Measurements from ENCODE around the gene EEF1AKMT2. TPM values are rescaled to one million over a fixed set of nuclear protein-coding genes. Genes with fewer than 3 reads are reported as not detected.
"Not testable (repeated sequence)": the region's sequence is repeated elsewhere in the genome, so short reads cannot be mapped to it uniquely, and the experiment has no call there.

Gene EEF1AKMT2
- total RNA-seq, 1 donor from 2014 or later, result 17.9 TPM

- intact Hi-C loops (cut with DNase I), result no loop called here
- Histone ChIP-seq H3K36me3 (no peaks in the 10 kb centered on the region), H3K27ac (no peak overlapping the region), H3K9me3 (no peaks in the 10 kb centered on the region), H3K4me3 (no peak overlapping the region), H3K4me1 (peaks cover 17% of the 10 kb centered on the region), H3K27me3 (no peaks in the 10 kb centered on the region)
- TF ChIP-seq, protein P1, sequence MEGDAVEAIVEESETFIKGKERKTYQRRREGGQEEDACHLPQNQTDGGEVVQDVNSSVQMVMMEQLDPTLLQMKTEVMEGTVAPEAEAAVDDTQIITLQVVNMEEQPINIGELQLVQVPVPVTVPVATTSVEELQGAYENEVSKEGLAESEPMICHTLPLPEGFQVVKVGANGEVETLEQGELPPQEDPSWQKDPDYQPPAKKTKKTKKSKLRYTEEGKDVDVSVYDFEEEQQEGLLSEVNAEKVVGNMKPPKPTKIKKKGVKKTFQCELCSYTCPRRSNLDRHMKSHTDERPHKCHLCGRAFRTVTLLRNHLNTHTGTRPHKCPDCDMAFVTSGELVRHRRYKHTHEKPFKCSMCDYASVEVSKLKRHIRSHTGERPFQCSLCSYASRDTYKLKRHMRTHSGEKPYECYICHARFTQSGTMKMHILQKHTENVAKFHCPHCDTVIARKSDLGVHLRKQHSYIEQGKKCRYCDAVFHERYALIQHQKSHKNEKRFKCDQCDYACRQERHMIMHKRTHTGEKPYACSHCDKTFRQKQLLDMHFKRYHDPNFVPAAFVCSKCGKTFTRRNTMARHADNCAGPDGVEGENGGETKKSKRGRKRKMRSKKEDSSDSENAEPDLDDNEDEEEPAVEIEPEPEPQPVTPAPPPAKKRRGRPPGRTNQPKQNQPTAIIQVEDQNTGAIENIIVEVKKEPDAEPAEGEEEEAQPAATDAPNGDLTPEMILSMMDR (IDR thresholded peaks at IDR 0.05), result no peak
- TF ChIP-seq POLR2A (IDR thresholded peaks at IDR 0.05), result no peak
- no peak for TF ChIP-seq POLR2AphosphoS5 (IDR thresholded peaks at IDR 0.05; ENCODE audit: insufficient read depth in 1 of 2, low read depth in 1 of 2)
- no peak for DNase-seq (ENCODE audit: extremely low spot score in 2 of 2)
Observed at GRCh38 chr10:124798781-124799180, 7.1 kb upstream of the EEF1AKMT2 start.

GRCh38 chr10:124798364-124798763, 6.7 kb upstream of the EEF1AKMT2 start:
- Histone ChIP-seq H3K4me3 (no peak overlapping the region), H3K27me3 (no peaks in the 10 kb centered on the region), H3K36me3 (no peaks in the 10 kb centered on the region), H3K27ac (no peak overlapping the region), H3K9me3 (no peaks in the 10 kb centered on the region), H3K4me1 (peaks cover 13% of the 10 kb centered on the region)
- DNase-seq (ENCODE audit: extremely low spot score in 2 of 2), result no peak
- intact Hi-C loops (cut with DNase I), result no loop called here
- TF ChIP-seq, protein P1 (IDR thresholded peaks at IDR 0.05), result no peak
- no peak for TF ChIP-seq POLR2A (IDR thresholded peaks at IDR 0.05)
- TF ChIP-seq POLR2AphosphoS5 (IDR thresholded peaks at IDR 0.05; ENCODE audit: insufficient read depth in 1 of 2, low read depth in 1 of 2), result no peak

DNA sequence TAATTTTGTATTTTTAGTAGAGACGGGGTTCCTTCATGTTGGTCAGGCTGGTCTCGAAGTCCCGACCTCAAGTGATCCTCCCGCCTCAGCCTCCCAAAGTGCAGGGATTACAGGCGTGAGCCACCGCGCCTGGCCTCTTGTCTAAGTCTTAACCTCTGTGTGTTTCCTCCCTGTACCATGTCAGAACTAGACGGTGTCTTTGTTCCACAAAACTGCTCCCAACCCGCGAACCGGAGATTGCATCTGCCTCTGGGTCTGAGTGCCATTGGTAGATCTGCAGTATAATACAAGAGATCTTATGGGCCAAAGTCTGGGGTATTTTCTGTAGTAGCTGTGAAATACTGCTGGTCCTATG, 1.3 kb upstream of the EEF1AKMT2 start:
- Histone ChIP-seq H3K4me3 (peak overlapping the region in 1 of 2 donors; percentile 87), H3K27ac (no peak overlapping the region), H3K27me3 (no peaks in the 10 kb centered on the region), H3K4me1 (peaks cover 14% of the 10 kb centered on the region), H3K9me3 (no peaks in the 10 kb centered on the region), H3K36me3 (no peaks in the 10 kb centered on the region)
- TF ChIP-seq, protein P1 (IDR thresholded peaks at IDR 0.05), result no peak
- TF ChIP-seq POLR2A (IDR thresholded peaks at IDR 0.05) (no peak), POLR2AphosphoS5 (IDR thresholded peaks at IDR 0.05; ENCODE audit: insufficient read depth in 1 of 2, low read depth in 1 of 2) (no peak)
- DNase-seq (ENCODE audit: extremely low spot score in 2 of 2), result no peak
- intact Hi-C loops (cut with DNase I), result no loop called here

GRCh38 chr10:124782900-124783299, 8.8 kb downstream of the EEF1AKMT2 start:
- H3K4me3 ChIP-seq; DNase-seq (ENCODE audit: extremely low spot score in 2 of 2); H3K27ac ChIP-seq; intact Hi-C loops (cut with DNase I); H3K4me1 ChIP-seq; H3K27me3 ChIP-seq; H3K9me3 ChIP-seq; H3K36me3 ChIP-seq: not testable (repeated sequence)

- Histone ChIP-seq H3K4me1 (no peaks in the 10 kb centered on the region), H3K27me3 (no peaks in the 10 kb centered on the region), H3K9me3 (no peaks in the 10 kb centered on the region), H3K27ac (no peak overlapping the region), H3K4me3 (no peak overlapping the region), H3K36me3 (peaks cover 0 to 6% of the 10 kb centered on the region in 2 donors)
- TF ChIP-seq POLR2AphosphoS5 (IDR thresholded peaks at IDR 0.05; ENCODE audit: insufficient read depth in 1 of 2, low read depth in 1 of 2), result no peak
- TF ChIP-seq, protein P1 (IDR thresholded peaks at IDR 0.05), result no peak
- DNase-seq (ENCODE audit: extremely low spot score in 2 of 2), result no peak
- intact Hi-C loops (cut with DNase I), result no loop called here
Observed at GRCh38 chr10:124768791-124769190, 22.9 kb downstream of the EEF1AKMT2 start.

DNA sequence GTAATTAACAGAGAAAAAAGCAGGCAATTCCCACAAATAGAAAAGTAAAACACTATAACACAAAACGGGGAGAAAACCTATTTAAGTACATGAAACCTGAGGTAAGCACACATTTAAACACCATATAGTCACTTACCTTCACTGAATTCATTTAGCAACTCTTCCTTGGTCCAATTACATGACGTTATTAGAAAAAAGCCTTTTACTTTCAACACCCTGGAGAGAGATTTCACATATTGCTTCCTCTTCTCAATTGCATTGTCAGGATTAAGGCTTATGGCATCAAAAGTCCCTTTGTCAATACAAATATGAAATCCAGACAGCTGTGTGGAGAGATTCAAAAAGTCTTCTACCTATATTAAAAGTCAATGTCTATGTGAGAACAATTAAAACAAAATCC, 26.4 kb downstream of the EEF1AKMT2 start:
- no peaks in the 10 kb centered on the region for H3K4me1 ChIP-seq
- H3K27ac ChIP-seq, result no peak overlapping the region
- no peak overlapping the region for H3K4me3 ChIP-seq
- H3K27me3 ChIP-seq, result no peaks in the 10 kb centered on the region
- no peak for DNase-seq (ENCODE audit: extremely low spot score in 2 of 2)
- intact Hi-C loops (cut with DNase I), result no loop called here
- peaks cover 0 to 10% of the 10 kb centered on the region in 2 donors for H3K36me3 ChIP-seq
- TF ChIP-seq POLR2A (IDR thresholded peaks at IDR 0.05) (no peak), POLR2AphosphoS5 (IDR thresholded peaks at IDR 0.05; ENCODE audit: insufficient read depth in 1 of 2, low read depth in 1 of 2) (no peak)
- TF ChIP-seq, protein P1 (IDR thresholded peaks at IDR 0.05), result no peak
- H3K9me3 ChIP-seq, result no peaks in the 10 kb centered on the region

Data from vagina (tissue), 2 donors.